Panc1 (cell line): ENCODE results near the gene PHPT1.

Experiments
- POLR2AphosphoS5 ChIP-seq: IDR thresholded peaks from 2 replicates; pipeline ENCODE4 v1.6.1; 2012; ENCODE audit warnings: mild to moderate bottlenecking, low read depth, low read length, moderate library complexity
- SIN3A ChIP-seq: IDR thresholded peaks from 2 replicates; pipeline ENCODE4 v1.6.1; 2012; ENCODE audit warnings: low read depth, mild to moderate bottlenecking, low read length, moderate library complexity, borderline replicate concordance; ENCODE audit not compliant: insufficient read depth
- TF ChIP-seq, protein P1 (sequence below): fragments of 450-650 bp; IDR thresholded peaks from 2 replicates; pipeline ENCODE4 v1.5.1; 2017; ENCODE audit warnings: mild to moderate bottlenecking

DNA sequence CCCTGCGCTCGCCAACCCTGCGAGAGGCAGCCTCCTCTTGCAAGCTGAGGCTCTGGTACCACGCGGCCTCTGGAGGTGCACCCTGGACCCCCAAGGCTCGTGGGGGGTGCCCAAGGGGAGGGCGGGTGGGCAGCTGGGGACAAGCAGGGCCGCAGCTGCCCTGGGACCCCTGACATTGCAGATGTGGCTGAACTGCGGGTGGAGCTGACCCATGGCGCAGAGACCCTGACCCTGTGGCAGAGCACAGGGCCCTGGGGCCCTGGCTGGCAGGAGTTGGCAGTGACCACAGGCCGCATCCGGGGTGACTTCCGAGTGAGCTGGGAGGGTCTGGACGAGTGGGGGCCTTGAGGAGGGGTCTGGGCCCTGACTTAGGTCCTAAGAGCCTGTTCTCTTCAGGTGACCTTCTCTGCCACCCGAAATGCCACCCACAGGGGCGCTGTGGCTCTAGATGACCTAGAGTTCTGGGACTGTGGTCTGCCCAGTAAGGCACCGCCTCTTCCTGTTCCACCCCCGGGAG lies 4.4 kb downstream of the PHPT1 start:
- no peak for TF ChIP-seq POLR2AphosphoS5
- TF ChIP-seq, protein P1, sequence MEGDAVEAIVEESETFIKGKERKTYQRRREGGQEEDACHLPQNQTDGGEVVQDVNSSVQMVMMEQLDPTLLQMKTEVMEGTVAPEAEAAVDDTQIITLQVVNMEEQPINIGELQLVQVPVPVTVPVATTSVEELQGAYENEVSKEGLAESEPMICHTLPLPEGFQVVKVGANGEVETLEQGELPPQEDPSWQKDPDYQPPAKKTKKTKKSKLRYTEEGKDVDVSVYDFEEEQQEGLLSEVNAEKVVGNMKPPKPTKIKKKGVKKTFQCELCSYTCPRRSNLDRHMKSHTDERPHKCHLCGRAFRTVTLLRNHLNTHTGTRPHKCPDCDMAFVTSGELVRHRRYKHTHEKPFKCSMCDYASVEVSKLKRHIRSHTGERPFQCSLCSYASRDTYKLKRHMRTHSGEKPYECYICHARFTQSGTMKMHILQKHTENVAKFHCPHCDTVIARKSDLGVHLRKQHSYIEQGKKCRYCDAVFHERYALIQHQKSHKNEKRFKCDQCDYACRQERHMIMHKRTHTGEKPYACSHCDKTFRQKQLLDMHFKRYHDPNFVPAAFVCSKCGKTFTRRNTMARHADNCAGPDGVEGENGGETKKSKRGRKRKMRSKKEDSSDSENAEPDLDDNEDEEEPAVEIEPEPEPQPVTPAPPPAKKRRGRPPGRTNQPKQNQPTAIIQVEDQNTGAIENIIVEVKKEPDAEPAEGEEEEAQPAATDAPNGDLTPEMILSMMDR: no peak; the same call in 1 of the 2 replicates
- TF ChIP-seq SIN3A: no peak
